Left ventricle myocardium inferior (tissue), 1 donor: ENCODE data around the gene SLMAP. TPM values are rescaled to one million over a fixed set of nuclear protein-coding genes. Genes with fewer than 3 reads are reported as not detected.
A peak's percentile ranks its signal among the peaks of the same experiment; 100 is the strongest.

Source experiments
- DNase-seq: peaks from one replicate; pipeline ENCODE4 v3.0.0-alpha.2; 2020
- H3K27ac ChIP-seq: fragments of 200-600 bp; replicated peaks from 2 replicates; pipeline ENCODE4 v1.8.0; 2021
- H3K27me3 ChIP-seq: fragments of 200-600 bp; 2 replicates; pipeline ENCODE4 v1.8.0; 2021; ENCODE audit warnings: low read depth
- H3K36me3 ChIP-seq: fragments of 200-600 bp; 2 replicates; pipeline ENCODE4 v1.8.0; 2021
- H3K4me1 ChIP-seq: fragments of 200-600 bp; 2 replicates; pipeline ENCODE4 v1.8.0; 2021
- H3K4me3 ChIP-seq: fragments of 200-600 bp; 2 replicates; pipeline ENCODE4 v1.8.0; 2021; ENCODE audit warnings: mild to moderate bottlenecking, moderate library complexity
- H3K9me3 ChIP-seq: fragments of 200-600 bp; replicated peaks from 2 replicates; pipeline ENCODE4 v1.8.0; 2021
- CTCF ChIP-seq: fragments of 200-600 bp; IDR thresholded peaks from 2 replicates; pipeline ENCODE4 v1.8.0; 2021; ENCODE audit warnings: antibody characterized with exemption, mild to moderate bottlenecking, borderline replicate concordance
- intact Hi-C: fragments of 100-400 bp; cut with micrococcal nuclease; formaldehyde crosslinking; loops from one replicate; pipeline ENCODE4 v1.11.0; 2022
- total RNA-seq: library from RNA; stranded (reverse); fragmentation: NEBNext Ultra II Directional; extraction: Animal tissue kit (Norgen Biotek cat#: 25700); gene quantifications from one replicate; pipeline ENCODE4 v1.2.1, GENCODE V29; 2021
- donor health status: DM: no; HTN: yes; CAD: no; lungs with severe emphysema.

Gene SLMAP
- total RNA-seq, 1 donor from 2014 or later, result 316 TPM

- H3K36me3 ChIP-seq, result peaks cover 22% of the 10 kb centered on the region
- peak overlapping the region; percentile 84 for H3K4me3 ChIP-seq
- DNase-seq, result no peak
- TF ChIP-seq CTCF, result no peak
- peaks cover 79% of the 10 kb centered on the region for H3K4me1 ChIP-seq
- H3K9me3 ChIP-seq, result no peaks in the 10 kb centered on the region
- intact Hi-C loops, result no loop called here
- H3K27me3 ChIP-seq, result no peaks in the 10 kb centered on the region
- no peak overlapping the region for H3K27ac ChIP-seq
These were observed 2.6 kb downstream of the SLMAP start for GRCh38 chr3:57758686-57759085.

GRCh38 chr3:57764794-57765193 lies 8.7 kb downstream of the SLMAP start:
- intact Hi-C loops, result no loop called here
- no peak for TF ChIP-seq CTCF

GRCh38 chr3:57768595-57768994 lies 12.5 kb downstream of the SLMAP start:
- DNase-seq, result no peak
- H3K4me1 ChIP-seq, result peaks cover 45% of the 10 kb centered on the region

More at GRCh38 chr3:57764794-57765193, 8.7 kb downstream of the SLMAP start:
- Histone ChIP-seq H3K27me3 (no peaks in the 10 kb centered on the region), H3K36me3 (peaks cover 18% of the 10 kb centered on the region), H3K4me1 (peaks cover 64% of the 10 kb centered on the region), H3K9me3 (no peaks in the 10 kb centered on the region), H3K4me3 (no peak overlapping the region), H3K27ac (no peak overlapping the region)
- no peak for DNase-seq

GRCh38 chr3:57770009-57770827 lies 14.1 kb downstream of the SLMAP start:
- Histone ChIP-seq H3K9me3 (no peaks in the 10 kb centered on the region), H3K4me1 (peaks cover 29% of the 10 kb centered on the region), H3K27me3 (no peaks in the 10 kb centered on the region), H3K4me3 (no peak overlapping the region), H3K36me3 (peaks cover 2% of the 10 kb centered on the region), H3K27ac (no peak overlapping the region)
- no peak for DNase-seq
- TF ChIP-seq CTCF, result no peak
- intact Hi-C loops, result no loop called here

More at GRCh38 chr3:57768595-57768994, 12.5 kb downstream of the SLMAP start:
- Histone ChIP-seq H3K4me3 (no peak overlapping the region), H3K27ac (no peak overlapping the region), H3K36me3 (peaks cover 2% of the 10 kb centered on the region), H3K9me3 (no peaks in the 10 kb centered on the region), H3K27me3 (no peaks in the 10 kb centered on the region)
- no peak for TF ChIP-seq CTCF
- intact Hi-C loops, result no loop called here

GRCh38 chr3:57772251-57772650 lies 16.1 kb downstream of the SLMAP start:
- Histone ChIP-seq H3K27ac (no peak overlapping the region), H3K36me3 (no peaks in the 10 kb centered on the region), H3K27me3 (no peaks in the 10 kb centered on the region), H3K4me1 (peaks cover 26% of the 10 kb centered on the region), H3K9me3 (no peaks in the 10 kb centered on the region), H3K4me3 (no peak overlapping the region)
- intact Hi-C loops, result no loop called here
- no peak for TF ChIP-seq CTCF
- DNase-seq, result no peak
